ENCODE measurements around the gene MYO16.

MYO16 gene

GRCh38 chr13:109227344-109227940 is 598.0 kb downstream of the MYO16 start:
- DNase-seq = no peak

GRCh38 chr13:109228211-109228610 is 598.8 kb downstream of the MYO16 start:
- no peak for DNase-seq

- no peak for DNase-seq
These were observed 602.5 kb downstream of the MYO16 start for GRCh38 chr13:109231888-109232287.

- DNase-seq = no peak
These were observed 603.9 kb downstream of the MYO16 start for GRCh38 chr13:109233293-109233692.

GRCh38 chr13:109235901-109236300 is 606.5 kb downstream of the MYO16 start:
- no peak for DNase-seq

- no peak for DNase-seq
These were observed 611.7 kb downstream of the MYO16 start for GRCh38 chr13:109241160-109241559.

- peak in 6 of 51 donors; percentile 3 to 33 (median 8) for DNase-seq
These were observed 614.0 kb downstream of the MYO16 start for GRCh38 chr13:109243311-109243951.

GRCh38 chr13:109244566-109244965 is 615.2 kb downstream of the MYO16 start:
- no peak for DNase-seq

GRCh38 chr13:109246001-109246400 is 616.6 kb downstream of the MYO16 start:
- DNase-seq = no peak

- no peak for DNase-seq
These were observed 620.5 kb downstream of the MYO16 start for GRCh38 chr13:109249780-109250528.

- no peak for DNase-seq
These were observed 622.5 kb downstream of the MYO16 start for GRCh38 chr13:109251956-109252355.

- DNase-seq = no peak
These were observed 623.9 kb downstream of the MYO16 start for GRCh38 chr13:109253316-109253715.

- no peak for DNase-seq
These were observed 624.9 kb downstream of the MYO16 start for GRCh38 chr13:109254274-109254673.

GRCh38 chr13:109255141-109255856 is 625.9 kb downstream of the MYO16 start:
- no peak for DNase-seq

GRCh38 chr13:109256866-109257760 is 627.7 kb downstream of the MYO16 start:
- no peak for DNase-seq

Measured in hypothalamus (tissue), 51 donors.